H1 (cell line): ENCODE results near the gene ACACA. TPM values are rescaled to one million over a fixed set of nuclear protein-coding genes. Genes with fewer than 3 reads are reported as not detected.

Source experiments
- CTCF ChIA-PET: fragments of 300-600 bp; sonication (Branson Sonifier 250); formaldehyde crosslinking; loops from one replicate; lab custom pipeline; 2021; ENCODE audit not compliant: partially characterized antibody; lab: Charles Lee
- POLR2A ChIA-PET: fragments of 300-600 bp; sonication (Branson Sonifier 250); formaldehyde crosslinking; loops from one replicate; lab custom pipeline; 2021; ENCODE audit warnings: inconsistent platforms; ENCODE audit not compliant: partially characterized antibody; lab: Charles Lee
- DNase-seq, 2 experiments: peaks; one replicate each; pipeline versions ENCODE4 v3.0.0 to v3.0.0-alpha.2; 2010 to 2022; ENCODE audit warnings: low spot score in 2 of 2, low read depth in 1 of 2, mixed read lengths in 1 of 2
- FAIRE-seq: peaks from 2 replicates; lab custom pipeline; 2011; peaks lifted over from hg19 to GRCh38; lab: Jason Lieb, UNC
- H2AFZ ChIP-seq: 2 replicates; pipeline ENCODE4 v1.8.1; 2012; ENCODE audit warnings: low read length, inconsistent platforms
- H2AK5ac ChIP-seq: 2 replicates; pipeline ENCODE4 v1.6.1; 2013; ENCODE audit warnings: low read depth, low read length
- H2BK120ac ChIP-seq: replicated peaks from 2 replicates; pipeline ENCODE3; 2013; ENCODE audit warnings: low read depth, low read length, inconsistent platforms
- H2BK12ac ChIP-seq: 2 replicates; pipeline ENCODE4 v1.6.1; 2013; ENCODE audit warnings: low read depth, low read length
- H2BK15ac ChIP-seq: 2 replicates; pipeline ENCODE4 v1.6.1; 2013; ENCODE audit warnings: low read length
- H2BK20ac ChIP-seq: 2 replicates; pipeline ENCODE4 v1.6.1; 2013; ENCODE audit warnings: low read length
- H2BK5ac ChIP-seq: 2 replicates; pipeline ENCODE4 v1.6.1; 2013; ENCODE audit warnings: low read depth, low read length
- H3K14ac ChIP-seq: 2 replicates; pipeline ENCODE4 v1.6.1; 2013; ENCODE audit warnings: inconsistent platforms; ENCODE audit not compliant: insufficient read length
- H3K18ac ChIP-seq: 2 replicates; pipeline ENCODE4 v1.6.1; 2013; ENCODE audit warnings: low read length; ENCODE audit errors: extremely low read depth
- H3K23ac ChIP-seq: 2 replicates; pipeline ENCODE4 v1.6.1; 2013; ENCODE audit warnings: inconsistent platforms; ENCODE audit not compliant: insufficient read length
- H3K23me2 ChIP-seq: 2 replicates; pipeline ENCODE4 v1.6.1; 2013; ENCODE audit warnings: low read depth, low read length
- H3K27ac ChIP-seq: 2 replicates; pipeline ENCODE4 v1.6.1; 2011; ENCODE audit warnings: low read depth, low read length, inconsistent platforms
- H3K27me3 ChIP-seq, 4 experiments: replicated peaks in 1 of 4; 1 replicate in 1 of 4; 2 replicates in 3 of 4; pipeline versions ENCODE4 v1.6.1 to v1.8.1; 2011 to 2013; ENCODE audit warnings: low read length in 3 of 4, mild to moderate bottlenecking in 3 of 4, inconsistent platforms in 2 of 4, mixed read lengths in 2 of 4, moderate library complexity in 1 of 4; ENCODE audit not compliant: control insufficient read depth in 3 of 4, insufficient read depth in 3 of 4; ENCODE audit errors: extremely low read depth in 1 of 4
- H3K36me3 ChIP-seq, 4 experiments: 2 replicates each; pipeline versions ENCODE4 v1.6.1 to v1.8.1; 2011 to 2013; ENCODE audit warnings: mild to moderate bottlenecking in 4 of 4, low read length in 3 of 4, moderate library complexity in 2 of 4, control low read depth in 1 of 4, inconsistent platforms in 1 of 4; ENCODE audit not compliant: insufficient read depth in 4 of 4, control insufficient read depth in 2 of 4
- H3K4ac ChIP-seq: replicated peaks from 2 replicates; pipeline ENCODE3; 2013; ENCODE audit warnings: low read length, low read depth, mixed read lengths, inconsistent platforms; ENCODE audit not compliant: insufficient read length
- H3K4me1 ChIP-seq, 4 experiments: replicated peaks in 1 of 4; 1 replicate in 1 of 4; 2 replicates in 3 of 4; pipeline versions ENCODE4 v1.6.1 to v1.8.1; 2011 to 2013; ENCODE audit warnings: low read length in 3 of 4, inconsistent platforms in 2 of 4, mixed read lengths in 1 of 4; ENCODE audit not compliant: insufficient read depth in 4 of 4, control insufficient read depth in 3 of 4
- H3K4me2 ChIP-seq, 2 experiments: 2 replicates each; pipeline versions ENCODE4 v1.6.1 to v1.8.1; 2011 to 2013; ENCODE audit warnings: low read depth in 2 of 2, low read length in 2 of 2, control low read depth in 1 of 2, inconsistent platforms in 1 of 2, mild to moderate bottlenecking in 1 of 2; ENCODE audit not compliant: insufficient read depth in 1 of 2
- H3K4me3 ChIP-seq, 4 experiments: fragments of 200-600, 300-600 bp in 1 of 4; sonication (generic), shearing (Covaris generic), sonication (Bioruptor Twin) in 1 of 4; 2 replicates each; pipeline versions ENCODE4 v1.5.1 to v1.8.1; 2011 to 2016; ENCODE audit warnings: low read length in 4 of 4, low read depth in 3 of 4, control low read depth in 2 of 4, inconsistent platforms in 2 of 4, mild to moderate bottlenecking in 2 of 4, mixed read lengths in 1 of 4, moderate library complexity in 1 of 4; ENCODE audit not compliant: insufficient read depth in 2 of 4; ENCODE audit errors: extremely low read depth in 1 of 4
- H3K56ac ChIP-seq: replicated peaks from 2 replicates; pipeline ENCODE3; 2013; ENCODE audit warnings: low read depth, mild to moderate bottlenecking, mixed read lengths, low read length, inconsistent platforms; ENCODE audit not compliant: insufficient read length
- H3K79me1 ChIP-seq: 2 replicates; pipeline ENCODE4 v1.6.1; 2013; ENCODE audit warnings: low read depth, low read length, control low read depth
- H3K79me2 ChIP-seq, 2 experiments: 2 replicates each; pipeline versions ENCODE4 v1.6.1 to v1.8.1; 2012 to 2013; ENCODE audit warnings: low read length in 2 of 2, mild to moderate bottlenecking in 2 of 2, inconsistent platforms in 1 of 2; ENCODE audit not compliant: insufficient read depth in 2 of 2, control insufficient read depth in 1 of 2
- H3K9ac ChIP-seq, 4 experiments: replicated peaks in 1 of 4; 1 replicate in 1 of 4; 2 replicates in 3 of 4; pipeline versions ENCODE4 v1.6.1 to v1.8.1; 2011 to 2013; ENCODE audit warnings: low read depth in 3 of 4, low read length in 3 of 4, control low read depth in 2 of 4, mild to moderate bottlenecking in 2 of 4, moderate library complexity in 2 of 4, inconsistent platforms in 1 of 4; ENCODE audit errors: extremely low read depth in 1 of 4
- H3K9me3 ChIP-seq, 2 experiments: 2 replicates each; pipeline versions ENCODE4 v1.6.1 to v1.8.1; 2012 to 2013; ENCODE audit warnings: mild to moderate bottlenecking in 2 of 2, moderate library complexity in 2 of 2, control low read depth in 1 of 2, inconsistent platforms in 1 of 2, low read depth in 1 of 2, low read length in 1 of 2, mixed read lengths in 1 of 2; ENCODE audit not compliant: insufficient read depth in 2 of 2
- H4K20me1 ChIP-seq, 2 experiments: replicated peaks in 1 of 2; 2 replicates each; pipeline versions ENCODE3 to v1.8.1; 2011 to 2013; ENCODE audit warnings: inconsistent platforms in 2 of 2, low read length in 2 of 2, mild to moderate bottlenecking in 1 of 2; ENCODE audit not compliant: insufficient read depth in 2 of 2, control insufficient read depth in 1 of 2
- H4K5ac ChIP-seq: 2 replicates; pipeline ENCODE4 v1.6.1; 2013; ENCODE audit warnings: low read length, low read depth, mixed read lengths, inconsistent platforms; ENCODE audit not compliant: insufficient read length
- H4K8ac ChIP-seq: 2 replicates; pipeline ENCODE4 v1.8.0; 2013; ENCODE audit warnings: mild to moderate bottlenecking, moderate library complexity, low read length, inconsistent platforms; ENCODE audit not compliant: insufficient read depth; ENCODE audit errors: extremely low read depth
- H4K91ac ChIP-seq: replicated peaks from 2 replicates; pipeline ENCODE3; 2013; ENCODE audit warnings: low read length, mixed read lengths, inconsistent platforms; ENCODE audit not compliant: insufficient read length
- CBX5 ChIP-seq: fragments of 300-800, 300-1000 bp; sonication (generic); IDR thresholded peaks from 2 replicates; pipeline ENCODE4 v1.7.1; 2016; ENCODE audit warnings: antibody characterized with exemption, low read length, low read depth
- EP300 ChIP-seq, 2 experiments: IDR thresholded peaks; 1 replicate in 1 of 2; 2 replicates in 1 of 2; pipeline ENCODE4 v1.6.1; 2011 to 2012; ENCODE audit warnings: low read depth in 2 of 2, low read length in 2 of 2, mild to moderate bottlenecking in 2 of 2, borderline replicate concordance in 1 of 2, inconsistent platforms in 1 of 2, moderate library complexity in 1 of 2
- HDAC2 ChIP-seq, 2 experiments: fragments of 300-600 bp in 1 of 2; sonication (generic) in 1 of 2; IDR thresholded peaks; 2 replicates each; pipeline ENCODE4 v1.6.1; 2011 to 2012; ENCODE audit warnings: low read depth in 2 of 2, low read length in 2 of 2, mild to moderate bottlenecking in 2 of 2, moderate library complexity in 2 of 2, borderline replicate concordance in 1 of 2, inconsistent platforms in 1 of 2
- KDM5A ChIP-seq: fragments of 200-600 bp; IDR thresholded peaks from 2 replicates; pipeline ENCODE4 v1.7.1; 2012; ENCODE audit warnings: mild to moderate bottlenecking, low read length, inconsistent platforms, mixed read lengths
- MAFK ChIP-seq: IDR thresholded peaks from 2 replicates; pipeline ENCODE4 v1.6.1; 2012; ENCODE audit warnings: low read depth, mild to moderate bottlenecking, improper control_type of control experiment, low read length
- PHF8 ChIP-seq: fragments of 200-600 bp; sonication (generic); conservative IDR thresholded peaks from 2 replicates; pipeline ENCODE4 v1.7.1; 2012; ENCODE audit warnings: low read depth, mild to moderate bottlenecking, inconsistent platforms, low read length, moderate library complexity
- RNF2 ChIP-seq: fragments of 200-900, 300-1000 bp; sonication (generic); IDR thresholded peaks from 2 replicates; pipeline ENCODE4 v1.7.1; 2016; ENCODE audit warnings: borderline replicate concordance, low read depth, mild to moderate bottlenecking, antibody characterized with exemption, low read length; ENCODE audit not compliant: poor library complexity, severe bottlenecking; ENCODE audit errors: missing control alignments
- RXRA ChIP-seq: IDR thresholded peaks from 2 replicates; pipeline ENCODE4 v1.6.1; 2011; ENCODE audit warnings: low read depth, mild to moderate bottlenecking, low read length, moderate library complexity; ENCODE audit not compliant: insufficient read depth
- SIRT6 ChIP-seq: IDR thresholded peaks from one replicate; pipeline ENCODE4 v1.7.1; 2012; ENCODE audit warnings: low read length, inconsistent platforms
- TBP ChIP-seq: IDR thresholded peaks from 2 replicates; pipeline ENCODE4 v1.6.1; 2011; ENCODE audit warnings: low read depth, low read length, improper control_type of control experiment
- USF2 ChIP-seq: IDR thresholded peaks from 2 replicates; pipeline ENCODE4 v1.6.1; 2011; ENCODE audit warnings: low read length, improper control_type of control experiment
- WGBS, 2 experiments: shearing (Covaris generic) in 1 of 2; methylation state at CpG; one replicate each; pipeline versions ENCODE4 v1.1.6 to v1.1.7; 2013 to 2015; ENCODE audit warnings: low lambda C conversion rate in 2 of 2, mixed read lengths in 2 of 2, inconsistent platforms in 1 of 2, low coverage in 1 of 2, missing lambda C conversion rate in 1 of 2; ENCODE audit not compliant: insufficient replicate concordance in 2 of 2, insufficient coverage in 1 of 2, insufficient read length in 1 of 2; ENCODE audit errors: extremely low coverage in 1 of 2, missing lambda C conversion rate in 1 of 2; 5-methylcytosine and 5-hydroxymethylcytosine counted together
- polyA plus RNA-seq, 7 experiments: library from polyadenylated mRNA; depleted of rRNA in 3 of 7; stranded (reverse) in 5 of 7; unstranded in 2 of 7; fragments of >200 nt in 5 of 7; fragments of 200-250 nt in 2 of 7; gene quantifications; 1 replicate in 5 of 7; 2 replicates in 1 of 7; 4 replicates in 1 of 7; pipeline versions ENCODE4 v1.2.1 to v1.2.3, GENCODE V29; 2011 to 2013; ENCODE audit warnings: missing spikeins in 2 of 7, mixed read lengths in 2 of 7
- total RNA-seq: library from RNA; stranded (reverse); fragmentation: NEBNext Ultra II Directional; extraction: Animal tissue kit (Norgen Biotek cat#: 25700); gene quantifications from 2 replicates; pipeline ENCODE4 v1.2.1, GENCODE V29; 2021

Gene ACACA
- total and polyA plus RNA-seq, 2 of the 8 experiments (the other 6 are each of a cell fraction or from before 2014, with no cell fraction given), result 74.0 to 160 TPM

DNA sequence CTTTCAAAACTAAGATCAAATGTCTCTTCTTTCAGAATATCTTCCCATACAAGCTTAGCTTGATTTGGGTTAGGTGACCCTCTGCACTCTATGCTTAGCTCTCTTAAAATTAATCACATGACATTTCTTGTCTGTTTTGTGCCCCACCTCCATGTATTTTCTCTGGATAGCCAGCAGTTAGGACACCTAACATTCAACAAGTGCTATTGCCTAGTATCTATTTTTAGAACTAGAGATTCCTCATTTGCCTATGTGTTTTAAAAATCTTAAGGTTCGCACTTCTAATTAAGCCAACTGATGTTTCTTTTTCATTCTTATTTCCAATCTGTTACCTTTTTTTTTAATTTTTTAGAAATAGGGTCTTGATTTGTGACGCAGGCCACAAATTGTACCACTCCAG is 160.6 kb downstream of the ACACA start:
- no peak overlapping the region for H3K14ac ChIP-seq
- H3K79me1 ChIP-seq, result no peaks in the 10 kb centered on the region
- H2BK12ac ChIP-seq, result no peak overlapping the region
- H3K18ac ChIP-seq, result no peak overlapping the region
- POLR2A ChIA-PET, result no interaction called here
- no peak overlapping the region for H2BK5ac ChIP-seq
- H3K23me2 ChIP-seq, result no peaks in the 10 kb centered on the region
- no peak overlapping the region for H4K91ac ChIP-seq
- H2BK20ac ChIP-seq, result no peak overlapping the region
- peaks cover 5 to 88% (median 56%) of the 10 kb centered on the region in 4 experiments; a peak in 7 of 8 replicates for H3K36me3 ChIP-seq
- TF ChIP-seq RNF2 (no peak), RXRA (no peak), KDM5A (no peak), EP300 (IDR thresholded peaks at IDR 0.05; ENCODE audit: borderline replicate concordance in 1 of 2, low read depth in 2 of 2, low read length in 2 of 2) (no peak), SIRT6 (no peak), MAFK (no peak), TBP (no peak), USF2 (no peak), HDAC2 (IDR thresholded peaks at IDR 0.05; ENCODE audit: borderline replicate concordance in 1 of 2, low read depth in 2 of 2, low read length in 2 of 2) (no peak), CBX5 (no peak), PHF8 (no peak)
- FAIRE-seq (no peak), DNase-seq (no peak)
- no peaks in the 10 kb centered on the region for H4K20me1 ChIP-seq
- H3K23ac ChIP-seq, result no peak overlapping the region
- no peak overlapping the region for H4K8ac ChIP-seq
- no peak overlapping the region for H3K9ac ChIP-seq
- H2AK5ac ChIP-seq, result no peak overlapping the region
- H3K4ac ChIP-seq, result no peak overlapping the region
- no peak overlapping the region for H2AFZ ChIP-seq
- H3K27me3 ChIP-seq, result no peaks in the 10 kb centered on the region
- H3K4me3 ChIP-seq, result no peak overlapping the region
- no peak overlapping the region for H4K5ac ChIP-seq
- H2BK120ac ChIP-seq, result no peak overlapping the region
- CTCF ChIA-PET, result no interaction called here
- WGBS, 2 experiments, result 85% methylated on average over 2 of the region's 2 CpGs; no CpG with 5 or more reads in 1 of the 2 experiments
- H3K4me2 ChIP-seq, result no peak overlapping the region
- H3K56ac ChIP-seq, result no peak overlapping the region
- no peaks in the 10 kb centered on the region for H3K9me3 ChIP-seq
- H3K27ac ChIP-seq, result no peak overlapping the region
- H3K79me2 ChIP-seq, result no peaks in the 10 kb centered on the region
- H2BK15ac ChIP-seq, result no peak overlapping the region
- H3K4me1 ChIP-seq, result no peaks in the 10 kb centered on the region
